GM18517 (cell line): ENCODE results near the gene FIGNL1.
"Not testable (repeated sequence)": the region's sequence is repeated elsewhere in the genome, so short reads cannot be mapped to it uniquely, and the experiment has no call there.

Experiments used
- ATAC-seq: cut with Tn5 transposase; IDR thresholded peaks from one replicate; pipeline ENCODE4 v1.9.1; 2021; ENCODE audit warnings: mild to moderate bottlenecking, moderate library complexity; ENCODE audit not compliant: unreplicated experiment

FIGNL1 gene

DNA sequence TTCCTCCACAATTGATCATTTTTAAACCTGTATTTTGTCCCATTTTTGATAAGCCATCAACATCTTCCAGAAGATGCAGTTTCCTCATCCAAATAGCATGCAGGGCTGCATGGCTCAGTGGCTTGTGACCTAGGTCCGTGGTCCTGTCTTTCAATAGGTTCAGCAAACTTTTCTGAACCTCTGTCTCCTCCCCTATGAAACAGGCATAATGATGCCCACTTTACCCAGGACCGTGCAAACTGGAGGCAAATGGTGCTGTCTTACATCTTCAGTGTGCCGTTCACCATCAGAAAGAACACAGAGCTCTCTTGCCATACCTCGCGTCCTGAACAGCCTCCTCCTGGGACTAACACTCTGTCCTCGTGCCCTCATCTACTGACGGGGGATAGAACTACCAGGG lies 22.3 kb upstream of the FIGNL1 start:
- ATAC-seq = no peak

DNA sequence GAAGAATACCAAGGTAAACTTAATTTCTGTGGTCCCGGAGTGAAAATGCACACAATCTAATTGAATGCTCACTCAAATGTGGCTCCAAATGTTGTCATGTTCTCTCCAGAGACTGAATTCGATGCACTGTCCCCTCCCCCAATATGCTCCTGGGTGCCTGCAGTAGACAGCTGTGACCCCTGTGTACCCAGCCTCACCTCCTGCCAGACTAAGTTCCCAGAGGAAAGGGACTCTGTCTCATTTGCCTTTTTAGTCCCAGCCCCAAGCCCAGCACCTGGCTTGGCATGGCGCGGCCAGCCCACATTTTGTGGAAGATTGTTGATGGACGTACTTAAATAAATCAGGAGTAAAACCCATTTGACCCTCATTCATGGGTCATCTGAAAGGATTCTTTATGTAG lies 21.8 kb upstream of the FIGNL1 start:
- no peak for ATAC-seq

DNA sequence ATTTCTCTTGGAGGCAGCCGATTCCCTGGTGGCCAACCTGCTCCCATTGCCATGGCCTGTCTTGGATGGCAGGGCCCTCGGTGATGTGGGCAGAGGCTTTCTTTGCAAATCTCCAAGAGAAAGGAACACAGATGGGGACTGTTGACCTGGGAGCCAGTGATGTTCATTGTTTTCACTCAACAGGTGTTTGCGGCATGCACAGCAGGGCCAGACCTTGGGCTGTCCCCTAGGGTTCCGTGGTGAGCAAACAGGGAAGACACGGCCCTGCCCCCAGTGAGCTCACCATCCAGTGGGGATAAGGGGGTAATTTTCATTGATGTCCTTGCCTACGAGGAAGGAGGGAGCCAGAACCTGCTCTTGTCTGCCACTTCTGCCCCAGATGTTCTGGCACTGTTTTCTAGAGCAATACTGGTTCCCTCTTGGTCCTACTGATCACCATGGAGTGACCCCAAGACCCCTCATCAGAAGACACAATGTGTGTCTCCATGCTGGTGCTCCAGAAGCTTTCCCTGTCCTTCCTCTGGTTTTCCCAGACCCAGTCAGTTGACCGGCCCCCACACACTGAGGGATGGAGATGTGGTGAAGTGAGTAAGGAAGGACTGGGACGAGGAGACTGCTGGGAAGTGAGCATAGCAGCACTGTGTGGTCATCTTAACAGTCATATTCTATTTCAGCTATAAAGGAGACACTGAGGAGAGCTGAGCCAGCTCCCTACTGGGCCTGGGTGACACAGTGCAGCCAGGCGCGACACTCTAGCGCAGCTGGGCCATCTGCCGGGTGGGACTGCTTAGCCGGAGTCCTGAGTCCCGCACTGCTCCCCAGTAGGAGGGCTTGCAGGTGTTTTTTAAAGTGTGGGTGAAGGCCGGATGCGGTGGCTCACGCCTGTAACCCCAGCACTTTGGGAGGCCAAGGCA lies 20.4 kb upstream of the FIGNL1 start:
- ATAC-seq = no peak

DNA sequence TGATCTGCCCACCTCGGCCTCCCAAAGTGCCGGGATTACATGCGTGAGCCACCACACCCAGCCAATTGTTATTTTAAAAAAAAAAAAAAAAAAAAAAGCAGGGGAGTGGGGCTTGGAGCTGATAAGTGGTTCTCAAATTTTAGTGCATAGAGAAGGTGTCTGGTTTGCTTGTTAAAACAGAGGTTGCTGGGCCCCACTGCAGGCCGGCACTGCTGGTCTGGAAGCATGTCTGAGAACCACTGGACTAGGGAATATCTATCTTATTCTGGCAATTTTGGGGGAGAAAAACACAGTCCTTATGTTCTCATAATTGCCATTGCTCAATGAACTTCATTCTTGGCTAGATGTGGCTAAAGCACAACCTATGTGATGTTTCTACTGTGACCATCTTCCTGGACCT lies 19.0 kb upstream of the FIGNL1 start:
- ATAC-seq = no peak

DNA sequence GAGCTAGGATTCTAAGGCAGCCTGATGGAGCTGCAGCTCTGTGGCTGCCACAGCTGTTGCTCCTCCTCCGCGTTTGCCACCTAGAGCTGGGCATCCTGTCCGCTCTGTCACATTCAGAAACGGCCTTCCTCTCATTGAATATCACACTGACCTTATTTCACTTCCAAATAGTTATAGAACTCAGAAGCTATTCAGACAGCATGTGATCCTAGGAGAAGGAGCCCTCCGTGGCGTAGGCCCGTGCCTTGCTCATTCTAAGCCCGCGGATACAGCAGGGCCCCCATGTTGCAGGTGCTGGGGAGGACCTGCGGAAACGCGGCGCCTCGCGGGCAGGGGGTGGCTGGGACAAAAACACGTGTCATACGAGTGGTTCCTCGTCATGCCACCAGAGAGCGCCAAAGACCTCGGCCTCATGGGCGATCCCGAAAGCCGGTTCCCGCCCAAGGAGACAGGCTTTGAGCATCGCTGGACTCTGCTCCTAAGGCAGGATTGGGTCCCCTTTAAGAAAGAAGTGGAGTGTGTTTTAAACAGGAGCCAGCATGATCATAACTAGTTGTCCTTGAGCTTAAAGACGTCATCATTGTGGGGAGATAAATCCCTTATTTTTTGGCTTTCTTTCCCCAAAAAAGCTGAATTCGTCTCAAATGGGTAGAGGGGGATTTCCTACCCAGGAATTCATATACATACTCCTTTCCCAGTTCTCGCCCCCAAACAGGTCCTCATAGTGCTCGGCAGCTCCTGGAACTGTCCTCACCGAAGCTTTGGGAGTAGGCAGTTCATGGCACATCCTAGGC lies 17.9 kb upstream of the FIGNL1 start:
- peak; percentile 82 for ATAC-seq

DNA sequence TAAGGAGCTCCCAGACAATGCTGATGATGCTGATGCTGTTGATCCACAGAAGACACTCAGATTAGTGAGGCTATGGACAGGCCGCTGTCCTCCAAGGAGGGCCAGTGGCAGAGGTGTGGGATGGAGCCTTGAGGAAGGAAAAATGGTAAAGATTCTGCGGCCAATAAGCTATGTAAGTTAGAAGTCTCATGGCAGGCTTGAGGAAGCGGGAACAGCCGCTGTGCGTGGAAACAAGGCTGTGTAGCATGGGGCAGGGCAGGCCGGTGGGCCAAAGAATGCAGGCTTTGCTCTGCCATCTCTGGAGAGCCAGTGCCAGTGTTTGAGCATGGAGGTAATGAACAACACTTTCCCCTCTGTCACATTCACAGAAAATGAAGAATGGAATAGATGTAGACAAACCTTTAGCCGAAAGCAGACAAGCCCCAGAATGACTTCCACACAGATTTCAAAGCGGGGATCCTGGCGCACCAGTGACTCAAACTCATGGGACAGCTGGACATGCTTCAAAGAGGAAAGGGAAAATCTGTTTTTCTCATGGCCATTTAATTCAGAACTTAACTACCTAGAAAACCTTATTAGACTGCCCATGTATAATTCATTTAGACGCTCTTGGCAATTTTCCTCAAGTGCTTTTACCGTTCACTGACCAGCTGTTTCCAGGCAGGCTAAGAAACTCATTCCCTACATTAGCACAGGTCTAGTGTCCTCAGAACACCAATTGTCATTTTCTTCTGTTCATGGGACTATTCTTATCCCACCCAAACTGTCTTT lies 16.9 kb upstream of the FIGNL1 start:
- ATAC-seq = no peak

DNA sequence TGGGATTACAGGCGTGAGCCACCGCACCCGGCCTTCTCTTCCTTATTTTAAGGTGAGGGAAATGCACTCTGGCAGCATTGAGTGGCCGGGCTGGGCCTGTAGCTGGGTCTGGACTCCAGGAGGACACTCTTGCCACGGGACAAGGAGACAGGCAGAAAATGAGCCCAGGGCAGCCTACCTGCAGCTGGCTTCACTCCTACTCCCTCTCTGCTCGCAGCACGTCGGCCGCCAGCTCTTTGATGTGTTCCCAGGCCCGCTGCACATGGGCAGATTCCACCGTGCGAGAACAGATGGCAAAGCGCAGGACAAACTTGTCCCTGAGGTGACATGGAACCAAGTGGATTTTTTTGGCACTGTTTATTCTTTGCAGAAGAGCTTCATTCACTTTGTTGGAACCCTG lies 12.9 kb upstream of the FIGNL1 start:
- ATAC-seq = no peak

DNA sequence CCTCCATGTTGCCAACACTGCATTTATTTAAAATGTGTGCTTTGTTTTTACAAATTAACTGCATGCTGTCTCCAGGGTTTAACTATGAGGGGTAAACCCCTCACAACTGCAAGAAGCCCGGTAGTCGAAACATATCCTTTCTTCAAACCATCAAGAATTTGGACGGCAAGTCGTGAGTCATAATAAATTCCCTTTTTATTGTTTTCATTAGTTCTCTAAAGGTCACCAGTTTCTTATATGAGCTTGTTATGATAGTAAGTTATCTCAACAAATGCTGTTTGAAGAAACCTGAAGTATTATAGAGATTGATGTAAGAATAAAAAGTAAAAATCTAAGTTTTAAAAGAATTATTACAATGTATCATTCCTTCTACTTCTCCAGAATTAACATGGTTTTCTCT lies 12.2 kb upstream of the FIGNL1 start:
- ATAC-seq = no peak

DNA sequence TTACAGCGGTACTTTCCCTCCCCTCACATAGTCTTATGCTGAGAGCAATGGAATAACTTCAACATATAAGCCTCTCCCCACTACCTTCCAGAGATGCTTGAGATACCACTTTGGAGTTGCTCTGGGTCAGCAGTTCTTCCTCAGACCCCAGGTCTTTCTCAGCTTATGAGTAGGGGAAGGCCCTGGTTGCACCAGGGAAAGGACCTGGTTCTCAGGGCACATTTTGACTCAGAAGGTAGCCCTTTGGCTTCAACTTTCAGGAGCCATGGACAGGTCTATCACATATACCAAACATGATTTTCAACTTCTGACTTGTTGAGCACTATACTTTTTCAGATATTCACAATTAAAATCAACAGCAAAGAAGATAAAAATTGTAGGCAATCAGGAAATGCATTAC lies 11.5 kb upstream of the FIGNL1 start:
- no peak for ATAC-seq

DNA sequence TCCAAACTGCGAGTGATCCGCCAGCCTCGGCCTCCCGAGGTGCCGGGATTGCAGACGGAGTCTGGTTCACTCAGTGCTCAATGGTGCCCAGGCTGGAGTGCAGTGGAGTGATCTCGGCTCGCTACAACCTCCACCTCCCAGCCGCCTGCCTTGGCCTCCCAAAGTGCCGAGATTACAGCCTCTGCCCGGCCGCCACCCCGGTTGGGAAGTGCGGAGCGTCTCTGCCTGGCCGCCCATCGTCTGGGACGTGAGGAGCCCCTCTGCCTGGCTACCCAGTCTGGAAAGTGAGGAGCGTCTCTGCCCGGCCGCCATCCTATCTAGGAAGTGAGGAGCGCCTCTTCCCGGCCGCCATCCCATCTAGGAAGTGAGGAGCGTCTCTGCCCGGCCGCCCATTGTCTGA lies 9.0 kb upstream of the FIGNL1 start:
- not testable (repeated sequence) for ATAC-seq

DNA sequence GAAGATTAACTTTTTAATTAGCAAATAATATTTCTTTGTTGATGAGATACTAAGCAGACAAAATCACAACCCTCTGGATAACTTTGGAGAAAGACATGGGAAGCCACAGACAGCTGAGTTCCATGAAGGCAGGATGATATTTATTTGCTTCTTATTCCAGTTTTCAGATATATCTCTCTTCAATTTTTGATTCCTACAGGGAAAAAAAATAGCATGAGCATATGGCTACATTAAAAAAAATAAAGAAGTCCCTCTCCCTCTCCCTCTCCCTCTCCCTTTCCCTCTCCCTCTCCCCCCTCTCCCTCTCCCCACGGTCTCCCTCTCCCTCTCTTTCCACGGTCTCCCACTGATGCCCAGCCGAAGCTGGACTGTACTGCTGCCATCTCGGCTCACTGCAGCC lies 8.5 kb upstream of the FIGNL1 start:
- not testable (repeated sequence) for ATAC-seq

DNA sequence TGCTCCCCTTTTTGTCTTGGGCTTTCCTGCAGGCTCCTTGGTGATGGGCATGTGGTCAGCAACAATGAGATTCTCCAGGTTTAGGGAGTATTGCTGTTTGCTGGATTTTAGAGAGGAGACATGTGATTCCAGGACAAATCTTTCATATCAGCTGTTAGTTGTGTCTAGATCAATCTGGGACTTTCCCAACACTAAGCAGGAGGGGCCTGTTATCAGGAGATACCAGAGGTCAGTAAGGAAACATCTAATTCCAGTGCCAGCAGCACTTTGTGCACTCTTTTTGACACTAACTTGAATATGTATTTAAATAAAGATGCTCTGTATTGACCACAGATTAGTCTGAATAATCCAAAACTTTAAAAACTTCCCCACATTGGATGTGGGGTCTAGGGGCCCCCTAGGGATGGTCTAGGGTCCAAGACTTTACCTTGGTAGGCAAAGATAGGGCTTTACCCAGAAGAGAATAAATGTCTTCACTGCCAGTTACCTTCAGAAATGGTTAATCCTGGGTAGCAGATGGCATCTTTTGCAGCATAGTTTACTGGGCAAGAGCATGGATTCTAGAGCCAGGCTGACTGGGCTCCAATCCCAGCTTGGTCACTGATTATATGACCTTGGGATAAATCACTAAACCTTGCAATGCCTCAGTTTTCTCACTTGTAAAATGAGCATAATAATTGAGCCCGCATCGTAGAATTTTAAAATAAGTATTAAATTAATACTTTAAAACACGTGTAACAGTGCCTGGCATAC lies 6.4 kb upstream of the FIGNL1 start:
- no peak for ATAC-seq

DNA sequence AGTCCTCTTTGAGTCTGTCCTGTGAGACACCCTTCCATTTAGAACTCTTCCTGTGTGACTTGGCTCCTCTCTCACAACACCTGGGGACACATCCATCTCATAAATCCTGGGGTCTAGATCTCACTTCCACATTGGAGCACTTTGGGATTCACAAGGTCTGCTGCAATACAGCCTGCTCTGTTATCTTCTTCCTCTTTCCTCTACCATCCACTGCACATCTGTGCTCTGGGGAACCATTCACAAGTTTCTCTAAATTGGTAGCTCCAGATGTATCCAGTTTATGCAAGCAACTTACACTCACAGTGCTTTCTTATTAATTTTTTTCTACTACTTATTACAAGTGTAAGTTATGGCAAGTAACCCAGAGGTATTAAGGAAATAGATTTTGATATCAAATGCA lies 5.5 kb upstream of the FIGNL1 start:
- no peak for ATAC-seq

DNA sequence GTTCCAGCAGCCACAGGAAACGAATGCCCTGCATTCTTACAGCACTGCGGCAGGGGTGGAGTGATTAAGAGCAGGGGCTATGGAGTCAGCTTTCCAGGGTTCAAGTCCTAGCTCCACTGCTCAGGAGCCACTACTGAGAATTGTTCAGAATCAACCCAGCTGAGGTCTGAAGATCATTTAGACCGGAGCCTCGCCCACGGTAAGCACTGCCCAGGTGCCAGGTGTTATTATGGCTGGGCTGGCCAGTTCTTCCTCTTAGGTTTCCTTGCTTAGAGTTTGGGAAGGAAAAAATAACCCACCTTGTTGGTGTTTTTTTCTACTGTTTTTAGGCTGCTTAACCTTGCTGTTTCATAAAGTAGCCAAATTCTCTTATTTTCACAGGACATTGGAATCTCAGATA lies 4.8 kb upstream of the FIGNL1 start:
- ATAC-seq = no peak

DNA sequence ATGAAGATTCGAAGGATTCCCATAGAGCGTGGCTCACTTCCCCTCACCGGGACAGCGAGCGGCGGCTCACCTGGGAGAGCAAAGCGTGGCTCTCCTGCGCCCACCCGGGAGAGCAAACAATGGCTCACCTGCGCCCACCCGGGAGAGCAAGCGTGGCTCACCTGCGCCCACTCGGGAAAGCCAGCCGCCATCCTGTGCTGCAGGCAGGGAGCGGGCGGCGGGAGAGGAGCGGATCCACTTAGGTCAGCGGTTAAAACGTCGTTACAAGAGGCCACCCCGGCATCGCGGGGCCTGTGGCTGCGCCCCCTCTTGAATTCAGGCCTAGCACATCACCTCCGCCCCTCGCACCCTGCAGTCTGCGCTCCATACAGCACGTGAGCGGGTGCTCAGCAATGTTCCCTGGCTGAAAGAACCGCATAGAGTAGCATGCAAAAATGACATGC lies 461 bp upstream of the FIGNL1 start:
- no peak for ATAC-seq

DNA sequence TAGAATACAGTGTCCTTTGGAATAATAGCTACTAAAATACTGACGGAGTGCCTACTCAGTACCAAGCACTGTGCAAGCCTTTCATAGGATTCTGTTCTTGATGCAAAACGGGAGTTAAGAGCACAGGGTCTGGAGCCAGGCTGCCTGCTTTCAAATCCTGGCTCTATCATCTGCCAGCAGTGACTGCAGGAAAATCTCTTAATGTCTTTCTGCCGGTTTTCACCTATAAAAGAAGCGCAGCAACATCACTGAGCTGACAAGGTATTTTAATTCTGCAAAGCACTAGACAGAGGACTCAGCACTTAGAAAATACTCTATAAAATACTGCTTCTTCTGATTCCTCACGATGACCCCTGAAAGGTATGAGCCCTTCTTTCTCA lies 659 bp downstream of the FIGNL1 start:
- peak; percentile 3 for ATAC-seq

DNA sequence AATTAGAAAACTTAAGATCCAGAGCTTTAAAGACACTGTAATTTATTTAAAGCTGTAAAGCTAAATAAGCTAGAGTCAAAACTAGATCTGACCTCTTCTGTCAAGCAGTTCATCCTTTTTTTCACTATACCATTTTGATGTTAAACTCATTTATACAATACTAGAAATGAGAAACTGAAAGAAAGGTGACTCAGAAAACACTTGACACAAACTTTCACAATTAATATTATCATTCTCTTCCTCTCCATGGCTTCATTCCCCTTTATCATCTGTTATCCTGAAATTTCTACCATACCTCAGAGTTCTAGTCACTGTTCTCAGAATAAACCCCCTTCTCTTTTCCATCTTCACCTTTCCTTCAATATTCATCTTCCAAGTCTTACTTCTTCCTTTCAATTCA lies 1.3 kb downstream of the FIGNL1 start:
- peak; percentile 43 for ATAC-seq

DNA sequence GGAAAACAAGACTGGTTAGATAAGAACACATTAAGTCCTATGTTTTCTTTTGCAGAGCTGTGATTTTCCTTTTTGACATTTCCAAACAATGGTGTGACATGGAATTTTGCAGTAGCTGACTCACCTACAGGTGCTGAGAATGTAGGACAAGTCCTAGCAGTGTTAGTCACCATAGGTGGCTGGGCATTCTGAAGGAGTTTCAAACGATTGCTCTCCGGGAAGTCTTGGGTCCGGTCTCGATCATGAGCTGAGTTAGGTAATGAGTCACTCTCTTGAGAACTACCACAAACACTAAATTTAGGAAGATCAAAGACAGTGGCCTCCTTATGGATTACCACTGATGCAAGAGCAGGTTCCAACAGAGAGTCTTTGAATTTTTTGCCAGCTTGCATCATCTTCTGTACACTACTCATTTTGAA lies 3.6 kb downstream of the FIGNL1 start:
- ATAC-seq = peak; percentile 41

DNA sequence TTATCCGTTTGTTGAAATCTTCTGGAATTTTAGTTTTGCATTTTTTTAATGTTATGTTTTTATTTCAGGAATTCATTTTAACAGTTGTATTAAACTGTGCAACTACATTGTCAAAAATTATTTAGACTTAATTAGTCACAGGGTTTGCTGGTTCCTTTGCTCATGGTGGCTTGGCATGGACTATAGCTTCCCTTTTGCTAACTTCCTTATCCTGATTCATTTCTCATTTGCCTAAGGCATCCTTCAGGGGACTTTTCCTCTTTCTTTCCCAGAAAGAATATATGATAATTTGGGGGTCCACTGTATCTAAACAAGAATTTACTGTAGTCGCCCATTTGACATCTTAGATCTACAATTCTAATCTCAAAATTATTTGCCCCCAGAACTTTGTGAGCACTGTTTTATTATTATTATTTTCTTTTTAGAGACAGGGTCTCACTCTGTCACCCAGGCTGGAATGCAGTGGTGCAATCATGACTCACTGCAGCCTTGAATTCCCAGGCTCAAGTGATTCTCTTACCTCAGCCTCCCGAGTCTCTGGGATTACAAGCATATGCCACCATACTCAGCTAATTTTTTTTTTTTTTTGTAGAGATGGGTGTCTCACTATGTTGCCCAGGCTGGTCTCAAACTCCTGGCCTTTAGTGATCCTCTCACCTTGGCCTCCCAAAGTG lies 13.9 kb downstream of the FIGNL1 start:
- ATAC-seq = no peak

DNA sequence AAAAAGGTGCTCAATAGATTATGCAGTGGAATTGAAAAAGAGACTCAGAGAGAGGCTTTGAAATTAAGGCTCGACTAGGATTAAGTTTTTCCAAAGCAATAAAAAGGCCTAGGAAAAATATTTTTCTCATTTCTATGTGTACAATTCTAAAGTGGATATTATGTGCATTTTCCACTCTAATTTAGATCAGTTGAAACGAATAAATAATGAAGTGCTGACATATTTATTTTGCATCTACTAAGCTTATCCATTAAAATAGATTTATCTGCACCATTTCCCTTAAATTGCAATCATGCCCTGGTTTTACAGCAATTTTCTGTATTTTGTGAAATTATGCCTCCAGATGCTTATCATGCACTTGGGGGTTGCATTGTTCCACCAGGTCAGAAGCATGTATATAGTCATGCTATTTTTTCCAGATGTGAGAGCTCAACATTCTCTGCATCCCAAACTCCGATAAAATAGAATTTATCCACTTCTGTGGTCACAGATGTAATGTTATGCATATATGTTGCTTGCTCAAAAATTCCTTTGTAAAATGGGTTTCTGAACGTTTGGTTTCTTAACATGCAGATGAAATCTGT lies 18.3 kb downstream of the FIGNL1 start:
- no peak for ATAC-seq
